ENCODE results near the gene CHCHD10.

Gene CHCHD10

DNA sequence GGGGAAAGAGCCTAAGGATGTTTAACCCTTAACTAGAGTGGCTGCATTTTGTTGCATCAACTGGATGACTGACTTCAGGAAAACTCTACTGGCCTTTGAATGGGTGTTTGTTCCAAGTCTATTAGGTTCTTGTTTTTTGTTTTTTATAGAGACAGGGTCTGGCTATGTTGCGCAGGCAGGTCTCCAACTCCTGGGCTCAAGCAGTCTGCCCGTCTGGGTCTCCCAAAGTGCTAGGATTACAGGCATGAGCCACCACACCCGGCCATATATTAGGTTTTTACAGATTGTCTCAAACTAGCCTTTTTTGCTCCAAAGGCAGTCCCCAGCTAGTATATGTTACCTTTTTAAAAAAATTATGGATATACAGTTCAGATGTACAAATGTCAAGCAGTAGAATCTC is 20.1 kb upstream of the CHCHD10 start:
- no peak for DNase-seq (ENCODE audit: low read depth in 2 of 2)

DNA sequence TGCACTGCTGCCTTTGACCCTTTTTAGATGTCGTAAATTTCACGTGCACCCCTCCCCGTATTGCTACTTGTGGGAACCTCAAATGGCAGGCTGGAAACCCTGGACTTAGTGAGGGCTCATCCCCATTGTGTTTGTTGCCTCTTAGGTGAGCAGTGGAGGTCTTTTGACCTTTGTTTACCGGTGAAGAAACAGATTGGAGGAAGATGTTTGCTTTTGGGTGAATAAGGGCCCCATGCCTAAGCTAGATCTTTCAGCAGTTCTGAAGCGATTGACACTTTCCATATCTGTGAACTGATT is 19.8 kb upstream of the CHCHD10 start:
- no peak for DNase-seq (ENCODE audit: low read depth in 2 of 2)

DNA sequence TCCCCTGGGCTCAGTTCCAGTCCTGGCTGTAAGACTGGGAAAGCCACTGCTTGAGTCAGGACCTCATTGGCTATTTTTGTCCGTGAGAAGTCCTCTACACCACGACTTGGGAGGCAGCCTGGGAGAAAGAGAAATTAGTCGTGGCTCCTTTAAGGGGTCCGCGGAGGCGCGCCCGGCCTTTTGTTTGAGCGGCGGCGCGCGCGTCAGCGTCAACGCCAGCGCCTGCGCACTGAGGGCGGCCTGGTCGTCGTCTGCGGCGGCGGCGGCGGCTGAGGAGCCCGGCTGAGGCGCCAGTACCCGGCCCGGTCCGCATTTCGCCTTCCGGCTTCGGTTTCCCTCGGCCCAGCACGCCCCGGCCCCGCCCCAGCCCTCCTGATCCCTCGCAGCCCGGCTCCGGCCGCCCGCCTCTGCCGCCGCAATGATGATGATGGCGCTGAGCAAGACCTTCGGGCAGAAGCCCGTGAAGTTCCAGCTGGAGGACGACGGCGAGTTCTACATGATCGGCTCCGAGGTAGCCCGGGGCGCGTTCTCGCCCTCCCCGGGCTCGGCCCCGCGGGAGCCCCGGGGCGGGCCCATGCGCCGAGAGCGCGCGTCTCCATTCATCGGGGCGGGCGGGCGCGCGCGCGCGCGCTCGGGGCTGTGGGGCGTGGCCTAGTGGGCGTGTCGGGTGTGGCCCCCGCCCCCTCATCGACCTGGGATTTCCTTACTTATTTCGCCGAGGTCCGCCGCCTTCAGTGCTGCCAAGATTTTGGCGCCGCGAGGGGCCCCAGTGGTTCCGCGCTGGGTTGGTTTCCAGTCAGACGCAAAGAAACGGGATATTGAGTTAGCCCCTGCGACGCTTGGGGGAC is 19.2 kb upstream of the CHCHD10 start, which contains the start of gene SMARCB1:
SMARCB1 (plus strand) TSS at position 215 of the 848 bp plus-strand sequence; CDS start at position 419, 204 bp downstream.
- peak; percentile 84 to 92 for DNase-seq (ENCODE audit: low read depth in 2 of 2)

DNA sequence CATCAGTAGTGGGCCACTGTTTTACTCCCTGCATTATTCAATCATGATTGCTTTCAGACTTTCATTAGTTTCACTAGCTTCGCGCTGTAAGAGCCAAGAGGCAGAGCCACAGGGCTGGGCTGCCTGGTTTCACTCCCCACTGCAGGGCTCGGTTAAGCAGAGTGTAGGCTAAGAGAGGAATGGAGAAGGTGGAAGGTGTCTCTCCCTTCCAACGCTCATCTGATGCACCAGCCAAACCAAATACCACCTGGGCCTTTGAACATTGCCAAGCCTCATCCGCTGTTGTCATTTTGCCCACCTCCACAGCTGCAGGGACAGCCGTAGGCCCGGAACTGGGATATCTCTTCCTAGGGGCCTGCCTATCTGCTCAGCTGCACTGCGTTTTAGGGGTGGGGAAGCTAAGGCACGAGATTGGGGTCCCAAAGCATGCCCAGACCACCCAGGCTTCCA is 18.5 kb upstream of the CHCHD10 start:
- no peak for DNase-seq (ENCODE audit: low read depth in 2 of 2)

DNA sequence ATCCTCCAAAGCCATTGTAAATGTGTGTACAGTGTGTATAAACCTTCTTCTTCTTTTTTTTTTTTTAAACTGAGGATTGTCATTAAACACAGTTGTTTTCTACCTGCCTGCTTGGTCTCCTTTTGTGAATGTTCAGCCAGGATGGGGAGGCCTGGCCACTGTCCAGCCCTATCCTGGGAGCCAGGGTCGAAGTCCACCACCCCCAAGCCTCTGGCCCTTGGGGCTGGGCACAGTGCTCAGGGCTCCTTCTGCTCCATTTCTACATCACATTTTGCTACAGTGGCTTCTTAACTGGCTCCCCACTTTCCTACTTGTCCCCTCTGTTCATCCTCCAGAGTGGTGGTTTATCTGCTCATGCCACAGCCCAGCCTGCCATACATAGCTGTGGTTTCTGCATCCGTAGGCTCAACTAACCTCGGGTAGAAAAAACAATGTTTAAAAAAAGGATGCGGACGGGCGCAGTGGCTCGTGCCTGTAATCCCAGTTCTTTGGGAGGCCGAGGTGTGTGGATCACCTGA is 16.5 kb upstream of the CHCHD10 start:
- DNase-seq (ENCODE audit: low read depth in 2 of 2) = no peak

DNA sequence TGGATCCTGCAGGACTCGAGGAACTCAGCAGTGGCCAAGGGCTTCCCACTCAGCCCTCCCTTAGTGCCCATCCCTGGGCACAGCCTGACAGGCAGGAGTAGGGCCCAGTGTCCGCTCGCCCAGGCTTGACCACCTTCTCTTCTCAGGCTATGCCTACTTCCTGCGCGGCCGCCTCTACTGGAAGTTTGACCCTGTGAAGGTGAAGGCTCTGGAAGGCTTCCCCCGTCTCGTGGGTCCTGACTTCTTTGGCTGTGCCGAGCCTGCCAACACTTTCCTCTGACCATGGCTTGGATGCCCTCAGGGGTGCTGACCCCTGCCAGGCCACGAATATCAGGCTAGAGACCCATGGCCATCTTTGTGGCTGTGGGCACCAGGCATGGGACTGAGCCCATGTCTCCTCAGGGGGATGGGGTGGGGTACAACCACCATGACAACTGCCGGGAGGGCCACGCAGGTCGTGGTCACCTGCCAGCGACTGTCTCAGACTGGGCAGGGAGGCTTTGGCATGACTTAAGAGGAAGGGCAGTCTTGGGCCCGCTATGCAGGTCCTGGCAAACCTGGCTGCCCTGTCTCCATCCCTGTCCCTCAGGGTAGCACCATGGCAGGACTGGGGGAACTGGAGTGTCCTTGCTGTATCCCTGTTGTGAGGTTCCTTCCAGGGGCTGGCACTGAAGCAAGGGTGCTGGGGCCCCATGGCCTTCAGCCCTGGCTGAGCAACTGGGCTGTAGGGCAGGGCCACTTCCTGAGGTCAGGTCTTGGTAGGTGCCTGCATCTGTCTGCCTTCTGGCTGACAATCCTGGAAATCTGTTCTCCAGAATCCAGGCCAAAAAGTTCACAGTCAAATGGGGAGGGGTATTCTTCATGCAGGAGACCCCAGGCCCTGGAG is 15.7 kb upstream of the CHCHD10 start:
- DNase-seq (ENCODE audit: low read depth in 2 of 2) = no peak

DNA sequence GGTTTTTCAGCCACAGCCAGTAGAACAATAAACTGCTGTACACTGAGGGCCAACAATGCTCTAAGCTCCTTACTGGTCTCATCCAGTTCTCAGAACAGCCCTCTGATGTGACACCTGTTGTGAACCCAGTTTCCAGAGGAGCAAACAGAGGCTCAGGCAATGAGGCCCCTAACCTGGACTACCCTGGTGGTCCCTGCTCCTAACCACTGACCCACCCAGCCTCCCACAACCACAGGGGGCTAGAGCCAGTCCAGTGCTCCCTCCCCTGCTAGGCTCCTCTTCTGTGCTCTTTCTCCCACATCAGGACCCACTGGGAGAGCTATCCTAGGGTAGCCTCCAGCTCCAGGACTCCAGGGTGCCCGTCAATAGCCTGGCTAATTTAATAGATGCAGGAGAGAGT is 14.9 kb upstream of the CHCHD10 start:
- no peak for DNase-seq (ENCODE audit: low read depth in 2 of 2)

DNA sequence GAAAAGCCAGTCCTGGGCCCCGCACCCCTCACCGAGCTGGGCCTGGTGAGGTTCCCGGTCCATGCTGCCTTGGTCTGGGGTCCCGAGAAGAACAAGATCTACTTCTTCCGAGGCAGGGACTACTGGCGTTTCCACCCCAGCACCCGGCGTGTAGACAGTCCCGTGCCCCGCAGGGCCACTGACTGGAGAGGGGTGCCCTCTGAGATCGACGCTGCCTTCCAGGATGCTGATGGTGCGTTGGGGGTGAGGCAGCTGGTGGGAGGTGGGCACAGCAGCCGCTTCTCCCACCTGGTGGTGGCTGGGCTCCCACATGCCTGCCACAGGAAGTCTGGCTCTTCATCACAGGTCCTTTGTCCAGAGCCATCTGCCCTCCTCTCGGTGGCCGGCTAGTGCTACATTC is 14.5 kb upstream of the CHCHD10 start:
- no peak for DNase-seq (ENCODE audit: low read depth in 2 of 2)

DNA sequence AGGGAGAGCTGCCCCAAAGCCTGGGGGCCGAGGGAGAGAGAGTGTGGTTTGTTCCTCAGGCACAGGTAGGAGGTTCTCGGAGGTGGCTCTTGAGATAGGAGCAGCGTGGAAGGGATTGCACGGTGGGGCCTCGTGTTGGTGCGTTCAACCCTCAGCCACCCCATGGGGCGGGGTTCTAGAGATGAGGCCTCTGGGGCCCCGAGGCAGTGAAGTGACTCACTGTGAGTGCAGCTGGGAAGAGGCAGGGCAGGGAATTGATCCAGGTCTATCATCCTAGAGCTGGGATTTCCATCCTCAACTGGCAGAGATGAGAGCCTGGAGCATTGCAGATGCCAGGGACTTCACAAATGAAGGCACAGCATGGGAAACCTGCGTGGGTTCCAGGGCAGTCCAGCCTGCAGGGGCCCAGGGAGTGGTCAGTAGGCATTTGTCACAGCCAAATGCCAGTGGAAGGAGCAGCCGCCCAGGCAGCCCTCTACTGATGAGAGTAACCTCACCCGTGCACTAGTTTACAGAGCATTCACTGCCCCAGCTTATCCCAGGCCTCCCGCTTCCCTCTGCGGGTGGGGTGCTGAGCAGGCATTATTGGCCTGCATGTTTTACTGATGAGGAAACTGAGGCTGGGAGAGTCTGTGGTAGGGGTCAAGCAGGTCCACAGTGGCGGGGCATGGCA is 13.9 kb upstream of the CHCHD10 start:
- DNase-seq (ENCODE audit: low read depth in 2 of 2) = no peak

DNA sequence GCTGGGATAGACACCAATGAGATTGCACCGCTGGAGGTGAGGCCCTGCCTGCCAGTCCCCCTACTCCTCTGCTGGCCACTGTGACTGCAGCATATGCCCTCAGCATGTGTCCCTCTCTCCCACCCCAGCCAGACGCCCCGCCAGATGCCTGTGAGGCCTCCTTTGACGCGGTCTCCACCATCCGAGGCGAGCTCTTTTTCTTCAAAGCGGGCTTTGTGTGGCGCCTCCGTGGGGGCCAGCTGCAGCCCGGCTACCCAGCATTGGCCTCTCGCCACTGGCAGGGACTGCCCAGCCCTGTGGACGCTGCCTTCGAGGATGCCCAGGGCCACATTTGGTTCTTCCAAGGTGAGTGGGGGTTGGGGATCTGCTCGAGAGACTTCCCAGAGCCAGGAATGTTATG is 13.3 kb upstream of the CHCHD10 start:
- no peak for DNase-seq (ENCODE audit: low read depth in 2 of 2)

DNA sequence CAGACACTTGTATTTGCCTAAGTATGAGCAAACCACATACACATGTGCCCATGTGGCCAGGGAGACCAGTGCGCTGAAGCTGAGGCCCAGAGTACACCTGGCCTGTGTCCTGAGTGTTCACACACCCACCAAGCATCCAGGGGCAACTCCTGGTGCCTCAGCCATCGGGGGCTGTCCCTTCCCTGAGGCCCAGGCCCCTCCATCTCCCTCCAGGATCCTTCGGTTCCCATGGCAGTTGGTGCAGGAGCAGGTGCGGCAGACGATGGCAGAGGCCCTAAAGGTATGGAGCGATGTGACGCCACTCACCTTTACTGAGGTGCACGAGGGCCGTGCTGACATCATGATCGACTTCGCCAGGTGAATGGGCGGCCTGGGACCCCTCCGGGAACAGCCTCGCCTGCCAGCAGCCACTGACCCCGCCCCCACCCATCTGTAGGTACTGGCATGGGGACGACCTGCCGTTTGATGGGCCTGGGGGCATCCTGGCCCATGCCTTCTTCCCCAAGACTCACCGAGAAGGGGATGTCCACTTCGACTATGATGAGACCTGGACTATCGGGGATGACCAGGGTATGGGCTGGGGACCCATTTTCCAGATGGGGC is 12.5 kb upstream of the CHCHD10 start:
- no peak for DNase-seq (ENCODE audit: low read depth in 2 of 2)

DNA sequence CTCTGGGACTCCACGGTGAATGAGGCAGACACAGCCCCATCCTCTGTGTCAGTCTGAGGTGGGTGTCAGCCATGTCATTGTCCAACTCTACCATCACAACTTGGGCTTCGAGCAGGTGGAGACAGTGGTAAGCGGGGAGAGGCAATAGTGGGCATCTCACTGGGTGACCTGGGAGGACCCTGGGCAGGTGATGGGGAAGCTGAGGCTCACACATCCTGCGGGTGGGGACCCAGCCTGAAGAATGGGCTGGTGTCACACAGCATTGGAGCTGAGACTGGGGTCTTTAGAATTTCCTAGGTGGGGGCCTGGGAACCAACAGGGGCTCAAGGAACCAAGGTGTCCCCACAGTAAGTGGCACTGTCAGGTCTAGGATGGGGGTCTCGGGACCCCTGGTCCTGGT is 12.0 kb upstream of the CHCHD10 start:
- no peak for DNase-seq (ENCODE audit: low read depth in 2 of 2)

DNA sequence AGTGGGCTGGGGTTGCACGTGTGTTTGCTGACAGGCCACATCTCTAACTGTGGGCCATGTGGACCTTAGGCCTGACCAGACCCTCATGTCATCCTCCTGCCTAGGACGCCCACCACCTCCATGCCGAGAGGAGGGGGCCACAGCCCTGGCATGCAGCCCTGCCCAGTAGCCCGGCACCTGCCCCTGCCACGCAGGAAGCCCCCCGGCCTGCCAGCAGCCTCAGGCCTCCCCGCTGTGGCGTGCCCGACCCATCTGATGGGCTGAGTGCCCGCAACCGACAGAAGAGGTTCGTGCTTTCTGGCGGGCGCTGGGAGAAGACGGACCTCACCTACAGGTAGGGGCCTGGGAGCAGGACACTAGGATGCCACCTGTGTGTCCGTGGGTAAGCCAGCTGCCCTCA is 11.3 kb upstream of the CHCHD10 start:
- DNase-seq (ENCODE audit: low read depth in 2 of 2) = no peak

DNA sequence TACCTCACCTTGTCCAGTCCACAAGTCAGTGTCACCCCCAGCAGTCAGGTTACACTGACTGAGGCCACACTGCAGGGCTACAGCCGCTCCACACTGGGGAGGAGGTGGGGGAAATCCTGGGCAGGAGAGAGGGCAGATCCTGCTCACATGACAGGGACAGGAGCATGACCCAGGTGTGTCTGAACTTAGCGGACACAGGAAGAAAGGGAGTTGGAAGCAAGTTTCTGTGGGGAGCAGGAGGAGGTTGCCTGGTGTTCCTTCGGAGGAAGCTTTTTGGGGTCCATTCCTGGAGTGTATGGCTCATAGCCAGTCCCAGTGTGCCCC is 10.8 kb upstream of the CHCHD10 start:
- DNase-seq (ENCODE audit: low read depth in 2 of 2) = no peak

DNA sequence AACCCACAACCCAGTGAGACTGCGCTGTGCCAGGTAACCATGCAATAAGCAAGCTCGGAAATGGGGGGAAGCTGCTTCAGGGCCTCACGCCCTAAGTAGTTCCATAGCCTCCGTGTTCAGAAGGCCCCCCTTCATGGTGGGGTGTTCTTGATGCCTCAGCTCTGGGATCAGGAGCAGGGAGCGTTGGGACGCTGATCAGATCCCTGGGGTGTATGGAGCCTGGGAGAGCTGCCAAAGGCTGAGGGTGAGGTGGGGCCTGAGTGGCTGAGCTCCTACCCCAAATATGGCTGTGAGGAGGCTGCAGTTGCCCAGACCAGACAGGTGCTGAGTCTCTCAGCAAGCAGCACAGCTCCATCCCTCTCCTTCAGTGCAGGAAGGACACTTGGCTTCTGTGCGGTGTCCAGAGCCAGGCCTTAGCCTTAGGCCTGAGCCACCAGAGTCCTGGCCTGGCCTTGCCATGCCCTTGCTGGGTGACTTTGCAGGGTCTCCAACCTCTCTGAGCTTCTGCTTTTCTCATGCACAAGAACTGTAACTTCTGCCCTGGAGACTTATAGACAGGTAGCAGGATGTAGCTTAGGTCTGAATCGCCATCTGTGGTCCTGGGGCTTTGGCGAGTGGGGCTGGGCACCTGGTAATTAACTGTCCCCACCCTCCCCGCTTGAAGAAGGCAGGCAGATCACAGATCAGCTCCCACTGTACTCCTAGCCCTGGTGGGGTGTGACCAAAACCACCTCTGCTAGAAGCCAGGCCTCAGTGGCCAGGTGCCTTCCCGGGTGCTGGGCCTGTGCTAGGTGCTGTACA is 10.2 kb upstream of the CHCHD10 start:
- no peak for DNase-seq (ENCODE audit: low read depth in 2 of 2)

DNA sequence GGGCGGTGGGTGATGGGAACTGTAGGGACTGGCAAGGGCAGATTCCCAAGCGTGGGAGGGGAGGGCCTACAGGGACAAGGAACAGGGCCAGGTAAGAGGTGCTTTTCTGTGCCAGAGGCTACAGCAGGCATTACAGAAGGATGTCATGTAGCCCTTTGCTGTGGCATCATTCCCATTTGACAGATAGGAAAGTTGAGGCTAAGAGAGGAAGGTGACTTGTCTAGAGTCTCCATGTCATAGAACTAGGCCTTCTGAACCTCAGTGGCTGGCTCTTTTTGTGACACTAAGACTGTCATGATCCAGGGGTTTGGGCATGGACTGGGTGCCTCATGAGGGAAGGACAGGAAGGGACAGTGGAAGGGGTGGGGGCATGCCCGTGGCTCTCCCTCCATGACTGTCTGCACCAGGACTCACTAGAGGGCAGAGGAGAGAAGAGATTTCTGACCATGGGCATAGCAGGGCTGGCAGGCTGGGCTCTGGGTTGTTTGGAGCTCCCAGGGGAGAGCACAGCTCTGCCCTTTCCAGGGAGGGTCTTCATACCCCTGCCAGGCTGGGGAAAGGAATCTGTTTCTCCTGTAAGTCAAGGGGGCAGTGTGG is 8.1 kb upstream of the CHCHD10 start:
- DNase-seq (ENCODE audit: low read depth in 2 of 2) = no peak

DNA sequence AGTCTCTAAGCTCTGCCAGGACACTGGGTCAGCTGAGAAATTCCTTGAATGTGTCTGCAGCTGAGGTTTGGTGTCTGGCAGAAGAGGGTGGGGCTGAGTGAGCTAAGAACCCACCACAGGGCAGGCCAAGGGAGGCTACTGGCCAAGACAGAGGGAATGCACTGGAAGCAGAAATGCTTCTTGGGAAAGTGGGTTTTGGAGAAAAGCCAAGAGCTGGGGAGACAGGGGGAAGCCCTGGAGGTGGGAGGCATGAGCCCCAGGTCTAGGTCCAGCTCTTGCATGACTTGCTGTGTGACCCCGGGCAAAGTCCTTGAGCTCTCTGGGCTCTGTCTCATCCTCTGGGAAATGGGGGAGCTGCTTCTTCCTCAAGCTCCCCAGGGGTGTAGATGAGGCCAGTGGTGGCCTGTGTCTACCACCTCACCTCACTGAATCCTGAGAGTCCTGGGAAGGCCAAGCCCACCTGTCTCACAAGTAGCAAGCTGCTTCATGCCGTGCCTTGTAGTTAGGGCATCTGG is 7.2 kb upstream of the CHCHD10 start:
- DNase-seq (ENCODE audit: low read depth in 2 of 2) = no peak

DNA sequence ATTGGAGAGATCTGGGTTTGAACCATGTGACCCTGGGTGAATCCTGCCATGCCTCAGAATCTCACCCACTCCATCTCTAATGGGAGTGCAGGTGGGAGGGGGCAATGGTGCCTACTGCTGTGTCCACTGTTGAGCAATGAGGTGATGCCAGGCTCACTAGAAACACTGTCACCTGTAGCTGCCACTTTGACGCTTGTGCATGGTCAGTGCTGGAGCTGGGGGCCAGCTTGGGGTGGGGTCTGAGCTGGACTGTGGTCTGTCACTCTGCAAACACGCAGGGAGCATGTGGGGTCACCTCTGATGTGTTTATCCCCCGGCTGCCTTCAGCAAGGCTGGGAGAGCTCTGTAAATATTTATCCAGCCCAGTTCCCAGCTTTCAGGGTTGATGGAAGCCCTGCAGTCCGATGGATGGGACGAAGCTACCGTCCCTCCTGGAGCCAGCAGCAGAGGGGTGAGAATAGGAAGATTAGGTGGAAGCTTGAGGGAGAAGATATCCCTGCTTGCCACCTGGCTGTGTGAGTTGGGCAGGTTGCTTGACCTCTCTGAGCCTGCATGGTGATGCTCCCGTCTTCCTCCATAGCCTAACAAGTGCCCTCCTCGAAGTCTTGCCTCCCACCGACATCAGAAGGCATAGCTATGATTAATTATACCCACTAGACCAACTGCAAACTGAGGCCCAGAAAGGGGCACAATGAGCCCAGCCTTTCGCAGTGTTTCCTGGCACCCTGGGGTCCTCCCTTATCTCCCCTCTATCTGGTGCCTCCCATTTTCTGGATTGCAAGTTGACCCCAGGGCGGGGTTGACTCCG is 6.5 kb upstream of the CHCHD10 start:
- DNase-seq (ENCODE audit: low read depth in 2 of 2) = no peak

DNA sequence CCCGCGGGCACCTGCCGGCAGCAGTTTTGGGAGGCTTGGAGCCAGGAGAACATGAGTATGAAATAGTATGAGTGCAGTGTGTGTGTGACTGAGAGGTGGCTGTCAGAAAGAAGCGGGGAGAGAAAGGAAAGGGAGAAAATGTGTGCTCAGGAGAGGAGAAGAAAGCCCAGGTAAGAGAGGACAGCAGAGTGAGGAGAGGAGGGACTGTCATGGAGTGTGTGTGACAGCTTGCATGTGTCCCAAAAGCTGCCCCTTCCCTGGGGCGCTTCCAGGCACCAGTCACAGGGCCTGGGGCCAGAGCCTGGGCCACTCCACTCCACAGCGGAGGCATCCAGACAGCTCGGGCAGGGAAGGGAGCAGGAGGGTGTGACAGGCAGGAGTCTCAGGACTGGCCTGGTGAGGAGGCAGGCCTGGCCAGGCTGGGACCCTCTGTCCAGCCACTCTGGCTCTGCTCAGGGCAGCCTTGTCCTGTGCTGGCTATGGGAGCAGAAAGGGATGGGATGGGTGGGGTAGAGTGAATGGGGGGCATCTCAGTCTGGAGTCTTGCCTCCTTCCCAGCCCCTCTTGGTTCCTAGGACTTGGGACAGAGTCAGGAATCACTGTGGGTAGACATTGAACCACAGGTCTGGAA is 5.8 kb upstream of the CHCHD10 start:
- no peak for DNase-seq (ENCODE audit: low read depth in 2 of 2)

Data from stimulated activated CD4-positive, alpha-beta T cell treated with anti-CD3 and anti-CD28 coated beads, Interleukin-1b, Interleukin-23, amount 100 ng/mL, for 4 hours (primary cell).